ENCODE measurements around the gene GALNT2. TPM values are rescaled to one million over a fixed set of nuclear protein-coding genes. Genes with fewer than 3 reads are reported as not detected.

GALNT2 gene
- total and polyA plus RNA-seq, 12 donors, result 9.7 to 35.1 (median 25.8) TPM

- WGBS, 2 donors, result 79 to 83% methylated on average over 14 of the region's 14 CpGs
- Histone ChIP-seq H3K4me1 (no peaks in the 10 kb centered on the region), H3K27me3 (no peaks in the 10 kb centered on the region), H3K9me3 (peaks cover 0 to 11% (median 0%) of the 10 kb centered on the region in 11 donors), H3K4me3 (no peak overlapping the region), H3K36me3 (no peaks in the 10 kb centered on the region), H3K27ac (no peak overlapping the region)
- DNase-seq, result no peak
- no peak for TF ChIP-seq CTCF (IDR thresholded peaks at IDR 0.05)
- ATAC-seq, result no peak
- intact Hi-C loops (cut with DNase I), result no loop called here
Observed at GRCh38 chr1:230029244-230029941, 37.6 kb upstream of the GALNT2 start.

GRCh38 chr1:230030122-230030821 is 36.8 kb upstream of the GALNT2 start:
- no peaks in the 10 kb centered on the region for H3K27me3 ChIP-seq
- no peaks in the 10 kb centered on the region for H3K4me1 ChIP-seq
- H3K4me3 ChIP-seq, result no peak overlapping the region
- H3K9me3 ChIP-seq, result peaks cover 0 to 15% (median 3%) of the 10 kb centered on the region in 11 donors
- DNase-seq (no peak), ATAC-seq (no peak)
- intact Hi-C loops (cut with DNase I), result no loop called here
- H3K27ac ChIP-seq, result no peak overlapping the region
- no peak for TF ChIP-seq CTCF (IDR thresholded peaks at IDR 0.05)
- WGBS, 2 donors, result 86 to 87% methylated on average over 2 of the region's 2 CpGs
- H3K36me3 ChIP-seq, result no peaks in the 10 kb centered on the region

- DNase-seq (no peak), ATAC-seq (no peak)
- no peak overlapping the region for H3K4me3 ChIP-seq
- H3K4me1 ChIP-seq, result no peaks in the 10 kb centered on the region
- no peaks in the 10 kb centered on the region for H3K27me3 ChIP-seq
- 90 to 91% methylated on average over 3 of the region's 3 CpGs for WGBS, 2 donors
- intact Hi-C loops (cut with DNase I), result no loop called here
- peaks cover 0 to 19% (median 12%) of the 10 kb centered on the region in 11 donors for H3K9me3 ChIP-seq
- no peak overlapping the region for H3K27ac ChIP-seq
- TF ChIP-seq CTCF (IDR thresholded peaks at IDR 0.05), result no peak
- no peaks in the 10 kb centered on the region for H3K36me3 ChIP-seq
Observed at GRCh38 chr1:230031131-230031530, 35.9 kb upstream of the GALNT2 start.

GRCh38 chr1:230032516-230033281 is 34.3 kb upstream of the GALNT2 start:
- no peak overlapping the region for H3K27ac ChIP-seq
- H3K9me3 ChIP-seq, result peaks cover 0 to 20% (median 16%) of the 10 kb centered on the region in 11 donors
- no peaks in the 10 kb centered on the region for H3K27me3 ChIP-seq
- no peak overlapping the region for H3K4me3 ChIP-seq
- H3K4me1 ChIP-seq, result no peaks in the 10 kb centered on the region
- 86 to 88% methylated on average over 6 of the region's 6 CpGs for WGBS, 2 donors
- DNase-seq, result no peak
- H3K36me3 ChIP-seq, result no peaks in the 10 kb centered on the region
- TF ChIP-seq CTCF (IDR thresholded peaks at IDR 0.05), result no peak
- ATAC-seq, result no peak
- intact Hi-C loops (cut with DNase I), result no loop called here

Measured in heart right ventricle (tissue), 16 donors.